Choroid plexus epithelial cell (primary cell): ENCODE results near the gene RBFOX1.

Source experiments
- DNase-seq: peaks from one replicate; pipeline ENCODE4 v3.0.0-alpha.2; 2010; ENCODE audit warnings: low read depth
- H3K4me3 ChIP-seq: 2 replicates; pipeline ENCODE4 v1.5.1; 2011; ENCODE audit warnings: low read depth, mild to moderate bottlenecking, control low read depth, low read length, moderate library complexity
- CTCF ChIP-seq: conservative IDR thresholded peaks from 2 replicates; pipeline ENCODE4 v1.5.1; 2011; ENCODE audit warnings: low read depth, mild to moderate bottlenecking, control low read depth, inconsistent platforms, low read length, moderate library complexity

RBFOX1 gene

DNA sequence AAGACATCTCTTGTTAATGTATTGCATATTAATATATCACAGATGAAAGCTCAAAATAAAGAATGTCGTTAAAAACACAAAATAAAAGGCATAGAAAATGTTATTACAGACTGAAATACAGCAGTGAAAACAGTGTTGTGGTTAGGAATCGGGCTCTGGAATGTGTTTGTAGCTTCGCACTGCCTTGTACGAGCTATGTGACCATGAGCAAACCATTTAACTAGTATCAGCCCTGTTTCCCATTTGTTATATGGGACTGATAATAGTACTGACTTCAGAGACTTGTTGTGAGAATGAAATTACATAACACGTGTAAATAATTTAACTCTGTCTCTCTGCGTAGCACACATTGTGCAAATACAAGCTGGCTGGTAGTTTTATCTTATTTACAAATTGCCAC is 648 bp upstream of the RBFOX1 start:
- no peak for TF ChIP-seq CTCF
- H3K4me3 ChIP-seq: no peak overlapping the region
- DNase-seq: no peak

- DNase-seq: no peak
- TF ChIP-seq CTCF: no peak
- no peak overlapping the region for H3K4me3 ChIP-seq
Observed at GRCh38 chr16:7333180-7333725, 608 bp downstream of the RBFOX1 start.

DNA sequence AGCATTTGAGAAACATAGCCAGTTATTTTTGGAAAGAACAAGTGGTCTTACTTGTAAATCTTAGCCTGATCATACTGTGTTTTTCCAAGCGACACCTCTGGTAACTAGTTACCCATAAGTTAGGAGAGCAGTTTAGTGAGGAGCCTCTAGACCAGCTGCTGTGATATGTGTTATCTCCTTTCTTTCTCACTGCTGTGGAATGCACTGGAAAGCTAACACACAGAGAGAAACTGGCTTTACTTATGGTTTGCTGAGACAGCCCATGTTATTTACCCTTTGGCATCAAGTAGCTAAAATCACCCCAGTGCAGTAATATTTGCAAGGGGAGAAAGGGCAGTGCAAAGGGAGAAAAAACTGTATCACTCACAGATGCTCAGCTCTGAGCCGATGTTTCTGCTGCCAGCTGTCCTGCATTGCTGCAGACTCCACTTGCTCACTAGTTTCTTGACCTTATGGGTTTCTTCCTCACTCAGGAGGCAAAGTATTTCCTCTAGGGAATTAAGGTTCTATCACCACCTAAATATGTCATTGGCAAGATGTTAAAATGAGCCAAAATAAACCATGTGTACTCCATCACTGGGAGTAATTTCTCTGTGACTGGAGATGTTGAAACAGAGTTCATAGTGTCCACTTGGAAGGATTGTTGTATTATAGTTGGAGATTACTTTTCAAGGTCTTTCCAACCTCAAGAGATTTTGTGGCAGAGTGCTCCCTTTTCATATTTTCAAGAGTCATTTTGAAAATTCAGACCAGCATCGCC is 2.3 kb downstream of the RBFOX1 start:
- H3K4me3 ChIP-seq: no peak overlapping the region
- DNase-seq: no peak
- no peak for TF ChIP-seq CTCF

GRCh38 chr16:7335991-7336634 is 3.5 kb downstream of the RBFOX1 start:
- H3K4me3 ChIP-seq: no peak overlapping the region
- no peak for DNase-seq

GRCh38 chr16:7336742-7337141 is 4.1 kb downstream of the RBFOX1 start:
- no peak for TF ChIP-seq CTCF
- H3K4me3 ChIP-seq: no peak overlapping the region

More at GRCh38 chr16:7335991-7336634, 3.5 kb downstream of the RBFOX1 start:
- TF ChIP-seq CTCF: no peak

DNA sequence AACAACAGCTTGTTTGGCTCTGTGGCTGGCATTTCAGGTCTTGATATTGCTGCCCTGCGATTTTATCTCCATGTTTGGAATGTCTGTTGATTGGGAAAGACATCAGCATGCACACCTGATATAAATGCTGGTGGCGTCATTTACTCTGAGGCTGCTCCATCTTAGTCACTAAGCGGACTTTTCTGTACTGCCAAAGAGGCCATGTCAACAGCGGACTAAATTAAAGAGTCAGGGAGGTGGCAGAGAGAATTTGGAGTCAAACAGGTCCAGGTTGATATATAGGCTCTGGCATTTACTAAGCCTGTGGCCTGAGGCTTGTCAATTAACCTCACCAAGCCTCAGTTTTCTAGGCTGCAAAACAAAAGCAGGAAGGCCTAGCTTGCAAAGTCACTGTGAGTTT is 6.2 kb downstream of the RBFOX1 start:
- no peak for TF ChIP-seq CTCF
- DNase-seq: no peak
- H3K4me3 ChIP-seq: no peak overlapping the region

More at GRCh38 chr16:7336742-7337141, 4.1 kb downstream of the RBFOX1 start:
- DNase-seq: no peak
